Neural cell (in vitro differentiated cells): Measurements from ENCODE around the gene ZNF577. TPM values are rescaled to one million over a fixed set of nuclear protein-coding genes. Genes with fewer than 3 reads are reported as not detected.

Experiments
- H2AFZ ChIP-seq: fragments of 200-600, 300-800 bp; sonication (generic), shearing (Covaris generic); 2 replicates; pipeline ENCODE4 v1.6.0; 2014; ENCODE audit warnings: low read depth, mild to moderate bottlenecking, antibody characterized with exemption, low read length, moderate library complexity
- H3F3A ChIP-seq: fragments of 200-600 bp; shearing (Covaris generic); 2 replicates; pipeline ENCODE4 v1.6.1; 2016; ENCODE audit warnings: mild to moderate bottlenecking, moderate library complexity, mixed read lengths, antibody characterized with exemption, low read length; ENCODE audit not compliant: insufficient read depth, poor library complexity, severe bottlenecking
- H3K27ac ChIP-seq: fragments of 200-600, 300-800 bp; sonication (generic), shearing (Covaris generic); 2 replicates; pipeline ENCODE4 v1.5.1; 2014; ENCODE audit warnings: mild to moderate bottlenecking, low read length, moderate library complexity
- H3K27me3 ChIP-seq: fragments of 300-800, 200-600 bp; sonication (generic), shearing (Covaris generic); 2 replicates; pipeline ENCODE4 v1.6.0; 2014; ENCODE audit warnings: mild to moderate bottlenecking, low read depth, low read length, moderate library complexity; ENCODE audit not compliant: insufficient read depth
- H3K36me3 ChIP-seq: fragments of 300-800, 200-600 bp; sonication (generic), shearing (Covaris generic); 2 replicates; pipeline ENCODE4 v1.5.1; 2014; ENCODE audit warnings: mild to moderate bottlenecking, antibody characterized with exemption, low read length, moderate library complexity; ENCODE audit not compliant: insufficient read depth
- H3K4me2 ChIP-seq: fragments of 300-800, 200-600 bp; sonication (generic), shearing (Covaris generic); 2 replicates; pipeline ENCODE4 v1.6.0; 2014; ENCODE audit warnings: mild to moderate bottlenecking, low read length
- H3K4me3 ChIP-seq: fragments of 300-800, 200-600 bp; sonication (generic), shearing (Covaris generic); 2 replicates; pipeline ENCODE4 v1.5.1; 2014; ENCODE audit warnings: mild to moderate bottlenecking, low read length, moderate library complexity
- H3K79me2 ChIP-seq: fragments of 200-600 bp; shearing (Covaris generic); replicated peaks from 2 replicates; pipeline ENCODE4 v1.6.0; 2014; ENCODE audit warnings: mild to moderate bottlenecking, low read length, moderate library complexity; ENCODE audit not compliant: insufficient read depth
- H3K9ac ChIP-seq: fragments of 300-800, 200-600 bp; sonication (generic), shearing (Covaris generic); 2 replicates; pipeline ENCODE4 v1.6.1; 2016; ENCODE audit warnings: mild to moderate bottlenecking, low read length, mixed read lengths
- H3K9me2 ChIP-seq: fragments of 200-600 bp; shearing (Covaris generic); 2 replicates; pipeline ENCODE4 v1.6.1; 2016; ENCODE audit warnings: mild to moderate bottlenecking, low read length, mixed read lengths; ENCODE audit not compliant: insufficient read depth
- H3K9me3 ChIP-seq: fragments of 200-600, 300-800 bp; sonication (generic), shearing (Covaris generic); 2 replicates; pipeline ENCODE4 v1.6.1; 2016; ENCODE audit warnings: mild to moderate bottlenecking, mixed run types, low read length, moderate library complexity, mixed read lengths
- H4K20me1 ChIP-seq: fragments of 200-600 bp; shearing (Covaris generic); 2 replicates; pipeline ENCODE4 v1.6.1; 2016; ENCODE audit warnings: mild to moderate bottlenecking, mixed run types; ENCODE audit not compliant: insufficient read depth
- EP300 ChIP-seq: fragments of 450-650 bp; conservative IDR thresholded peaks from 2 replicates; pipeline ENCODE4 v1.6.1; 2014; ENCODE audit warnings: antibody characterized with exemption, mild to moderate bottlenecking, moderate library complexity; ENCODE audit not compliant: poor library complexity, severe bottlenecking
- EZH2 ChIP-seq: fragments of 200-600, 300-800 bp; shearing (Covaris generic), sonication (generic); IDR thresholded peaks from 2 replicates; pipeline ENCODE4 v1.6.1; 2014; ENCODE audit warnings: antibody characterized with exemption, low read length, borderline replicate concordance, mild to moderate bottlenecking; ENCODE audit not compliant: insufficient read depth, poor library complexity, severe bottlenecking
- MXI1 ChIP-seq: fragments of 450-650 bp; conservative IDR thresholded peaks from 2 replicates; pipeline ENCODE4 v1.6.1; 2014; ENCODE audit warnings: antibody characterized with exemption, mild to moderate bottlenecking; ENCODE audit not compliant: poor library complexity, severe bottlenecking
- POLR2AphosphoS5 ChIP-seq: IDR thresholded peaks from 2 replicates; pipeline ENCODE4 v1.6.1; 2012
- RAD21 ChIP-seq: fragments of 450-650 bp; conservative IDR thresholded peaks from 2 replicates; pipeline ENCODE4 v1.6.1; 2014; ENCODE audit warnings: antibody characterized with exemption, mild to moderate bottlenecking, moderate library complexity
- REST ChIP-seq: IDR thresholded peaks from 2 replicates; pipeline ENCODE4 v1.6.1; 2012; ENCODE audit warnings: borderline replicate concordance
- SMC3 ChIP-seq: fragments of 450-650 bp; conservative IDR thresholded peaks from 2 replicates; pipeline ENCODE4 v1.6.1; 2014; ENCODE audit warnings: antibody characterized with exemption, mild to moderate bottlenecking, moderate library complexity; ENCODE audit not compliant: poor library complexity
- TAF1 ChIP-seq: IDR thresholded peaks from 2 replicates; pipeline ENCODE4 v1.6.1; 2012; ENCODE audit warnings: low read depth
- polyA minus RNA-seq: library from RNA; depleted of rRNA, polyadenylated mRNA; stranded (reverse); fragments of >200 nt; gene quantifications from 2 replicates; pipeline ENCODE4 v1.2.3, GENCODE V29; 2014
- polyA plus RNA-seq: library from polyadenylated mRNA; depleted of rRNA; stranded (reverse); fragments of >200 nt; gene quantifications from 2 replicates; pipeline ENCODE4 v1.2.3, GENCODE V29; 2014
- TF ChIP-seq, protein P1 (sequence below): fragments of 450-650 bp; IDR thresholded peaks from 2 replicates; pipeline ENCODE4 v1.5.1; 2014; ENCODE audit warnings: antibody characterized with exemption, mild to moderate bottlenecking, moderate library complexity; ENCODE audit not compliant: poor library complexity, severe bottlenecking

Gene ZNF577
- polyA plus RNA-seq (44.0 and 54.1 TPM in 2 replicates), polyA minus RNA-seq (48.5 and 52.4 TPM in 2 replicates)

GRCh38 chr19:51887522-51888498, at the start of gene ZNF577:
TSS of gene ZNF577 (minus strand) at chr19:51887951. CDS start at chr19:51880382, 7,569 bp downstream.
- Histone ChIP-seq H3K4me2 (peak within 1 kb of the TSS; percentile 76), H3K27me3 (no peaks in the 10 kb centered on the region), H3K79me2 (no peaks in the 10 kb centered on the region), H3K9me3 (peaks cover 24% of the 10 kb centered on the region), H3F3A (no peaks in the 10 kb centered on the region), H3K36me3 (peaks cover 33% of the 10 kb centered on the region), H3K27ac (peak within 1 kb of the TSS; percentile 64), H2AFZ (peak within 1 kb of the TSS; percentile 66), H3K4me3 (peak within 1 kb of the TSS; percentile 76), H3K9ac (peak within 1 kb of the TSS; percentile 67), H3K9me2 (no peaks in the 10 kb centered on the region), H4K20me1 (no peaks in the 10 kb centered on the region)
- peak; percentile 34 for TF ChIP-seq RAD21
- TF ChIP-seq EP300: no peak
- peak; percentile 51 for TF ChIP-seq TAF1
- TF ChIP-seq REST: no peak
- no peak for TF ChIP-seq EZH2
- TF ChIP-seq POLR2AphosphoS5: peak; percentile 76
- peak; percentile 82 for TF ChIP-seq MXI1
- TF ChIP-seq, protein P1, sequence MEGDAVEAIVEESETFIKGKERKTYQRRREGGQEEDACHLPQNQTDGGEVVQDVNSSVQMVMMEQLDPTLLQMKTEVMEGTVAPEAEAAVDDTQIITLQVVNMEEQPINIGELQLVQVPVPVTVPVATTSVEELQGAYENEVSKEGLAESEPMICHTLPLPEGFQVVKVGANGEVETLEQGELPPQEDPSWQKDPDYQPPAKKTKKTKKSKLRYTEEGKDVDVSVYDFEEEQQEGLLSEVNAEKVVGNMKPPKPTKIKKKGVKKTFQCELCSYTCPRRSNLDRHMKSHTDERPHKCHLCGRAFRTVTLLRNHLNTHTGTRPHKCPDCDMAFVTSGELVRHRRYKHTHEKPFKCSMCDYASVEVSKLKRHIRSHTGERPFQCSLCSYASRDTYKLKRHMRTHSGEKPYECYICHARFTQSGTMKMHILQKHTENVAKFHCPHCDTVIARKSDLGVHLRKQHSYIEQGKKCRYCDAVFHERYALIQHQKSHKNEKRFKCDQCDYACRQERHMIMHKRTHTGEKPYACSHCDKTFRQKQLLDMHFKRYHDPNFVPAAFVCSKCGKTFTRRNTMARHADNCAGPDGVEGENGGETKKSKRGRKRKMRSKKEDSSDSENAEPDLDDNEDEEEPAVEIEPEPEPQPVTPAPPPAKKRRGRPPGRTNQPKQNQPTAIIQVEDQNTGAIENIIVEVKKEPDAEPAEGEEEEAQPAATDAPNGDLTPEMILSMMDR: no peak
- TF ChIP-seq SMC3: peak; percentile 40

- Histone ChIP-seq H2AFZ (no peak overlapping the region), H3K9me2 (no peaks in the 10 kb centered on the region), H3K9ac (no peak overlapping the region), H3K27ac (no peak overlapping the region), H3K9me3 (no peaks in the 10 kb centered on the region), H3K27me3 (no peaks in the 10 kb centered on the region), H3K79me2 (peaks cover 8% of the 10 kb centered on the region), H4K20me1 (no peaks in the 10 kb centered on the region), H3F3A (no peaks in the 10 kb centered on the region), H3K4me2 (no peak overlapping the region), H3K36me3 (peaks cover 6% of the 10 kb centered on the region), H3K4me3 (no peak overlapping the region)
- TF ChIP-seq, protein P1: no peak
- TF ChIP-seq REST (no peak), EP300 (no peak), SMC3 (no peak), MXI1 (no peak)
Measured at GRCh38 chr19:51931921-51932320, 44.2 kb upstream of the ZNF577 start.
